HG03025 (cell line): Measurements from ENCODE around the gene BRPF1.

Experiments
- ATAC-seq: cut with Tn5 transposase; IDR thresholded peaks from one replicate; pipeline ENCODE4 v1.9.1; 2021; ENCODE audit warnings: mild to moderate bottlenecking, moderate library complexity; ENCODE audit not compliant: unreplicated experiment, low FRiP score

Gene BRPF1

DNA sequence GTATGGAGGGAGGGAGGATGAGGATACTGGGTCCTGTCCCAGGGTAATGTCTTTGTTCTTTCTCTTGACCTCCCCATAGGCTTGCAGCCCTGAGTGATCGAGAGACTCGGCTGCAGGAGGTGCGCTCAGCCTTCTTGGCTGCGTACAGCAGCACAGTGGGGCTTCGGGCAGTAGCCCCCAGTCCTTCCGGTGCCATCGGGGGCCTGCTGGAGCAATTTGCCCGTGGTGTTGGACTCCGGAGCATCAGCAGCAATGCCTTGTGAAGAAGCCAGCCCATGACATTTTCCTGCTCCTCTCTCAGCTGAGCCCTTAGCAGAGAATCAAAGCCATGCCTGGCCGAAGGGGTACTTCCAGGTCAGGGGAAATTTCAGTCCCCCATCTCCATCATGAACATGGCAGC is 29.8 kb upstream of the BRPF1 start:
- ATAC-seq = no peak

DNA sequence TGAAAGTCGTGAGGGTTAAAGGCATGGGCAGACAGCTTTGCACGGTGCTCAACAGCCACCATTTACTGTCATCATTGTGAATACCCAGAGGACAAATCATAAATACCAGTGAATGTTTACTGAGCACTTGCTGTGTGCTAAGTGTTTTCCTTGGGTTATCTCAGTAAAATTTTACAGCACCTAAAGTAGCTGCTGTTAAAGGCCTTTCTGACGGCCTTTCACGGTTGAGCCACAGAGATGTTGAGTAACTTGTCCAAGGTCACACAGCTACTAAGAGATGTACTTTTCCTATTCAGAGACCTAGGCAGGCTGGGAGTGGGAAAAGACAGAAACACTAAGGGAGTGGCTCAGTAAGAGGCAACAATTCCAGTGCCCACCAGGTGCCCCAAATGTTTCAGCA is 28.3 kb upstream of the BRPF1 start:
- ATAC-seq = no peak

DNA sequence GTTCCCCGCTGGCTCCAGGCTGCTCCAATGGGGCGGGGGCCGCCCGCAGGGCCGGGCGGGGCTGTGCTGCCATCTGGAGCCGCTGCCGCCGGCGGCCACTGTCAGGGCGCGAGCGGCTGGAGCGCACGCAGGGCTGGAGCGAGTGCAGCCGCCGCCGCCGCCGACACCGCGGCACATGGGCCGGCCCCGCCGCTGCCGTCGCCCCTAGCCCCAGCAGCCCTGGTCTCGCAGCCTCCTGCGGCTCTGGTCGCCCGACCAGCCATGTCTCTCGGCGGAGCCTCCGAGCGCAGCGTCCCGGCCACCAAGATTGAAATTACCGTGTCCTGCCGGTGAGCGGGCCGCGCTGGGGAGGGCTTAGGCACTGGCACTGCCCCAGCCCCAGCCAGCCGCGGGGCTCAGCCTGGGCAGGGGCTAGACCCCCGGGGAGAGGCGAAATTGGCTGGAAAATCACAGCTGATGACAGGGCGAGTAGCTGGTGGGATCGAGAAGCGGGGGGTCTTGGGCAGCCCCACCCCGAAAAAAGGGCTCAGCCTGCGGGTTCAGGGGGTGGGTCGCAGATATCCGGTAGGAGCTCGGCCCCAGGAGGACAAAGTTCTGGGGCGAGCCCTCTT is 27.7 kb upstream of the BRPF1 start, which contains the start of gene CPNE9:
Gene CPNE9 (plus strand): TSS at position 98 of the 611 bp plus-strand sequence. CDS start 164 bp downstream, at position 262.
- no peak for ATAC-seq

DNA sequence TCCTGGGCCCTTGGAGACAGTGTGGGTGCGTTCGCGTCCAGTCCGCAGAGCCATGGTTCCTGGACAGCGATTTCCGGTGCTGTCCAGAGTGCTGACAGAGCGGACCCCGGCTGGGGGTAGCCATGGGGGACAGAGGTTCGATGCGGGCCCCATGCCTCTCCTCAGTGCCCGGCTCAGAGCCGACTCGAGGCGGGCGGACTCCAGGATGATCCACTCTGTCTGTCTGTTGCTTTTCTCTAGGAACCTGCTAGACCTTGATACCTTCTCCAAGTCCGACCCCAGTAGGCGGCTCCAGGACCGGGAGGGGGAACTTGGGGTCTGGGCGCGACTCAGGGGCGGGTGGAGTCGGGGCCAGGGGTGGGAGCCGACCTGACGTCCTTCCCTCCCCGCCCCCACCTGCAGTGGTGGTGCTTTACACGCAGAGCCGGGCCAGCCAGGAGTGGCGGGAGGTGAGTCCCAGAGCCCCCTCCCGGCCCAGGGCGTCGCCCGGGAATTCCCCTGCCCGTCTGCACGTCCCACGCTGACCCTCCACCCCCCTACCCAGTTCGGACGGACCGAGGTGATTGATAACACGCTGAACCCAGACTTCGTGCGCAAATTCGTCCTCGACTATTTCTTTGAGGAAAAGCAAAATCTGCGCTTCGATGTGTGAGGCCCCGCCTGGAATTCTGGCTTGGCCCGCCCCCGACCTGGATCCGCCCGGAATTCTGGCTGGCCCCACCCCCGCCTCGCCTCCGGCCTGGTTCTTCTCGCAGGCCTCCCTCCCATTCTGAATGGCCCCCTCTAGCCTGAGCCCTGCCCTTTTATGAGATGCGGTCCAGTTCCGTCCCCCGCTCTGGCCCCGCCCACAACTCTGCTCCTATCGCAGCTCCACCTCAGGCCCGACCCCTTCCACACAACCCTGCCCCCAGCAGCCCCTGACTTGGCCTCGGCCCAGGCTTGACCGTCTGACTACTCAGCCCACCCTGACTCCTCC is 26.9 kb upstream of the BRPF1 start:
- ATAC-seq = no peak

DNA sequence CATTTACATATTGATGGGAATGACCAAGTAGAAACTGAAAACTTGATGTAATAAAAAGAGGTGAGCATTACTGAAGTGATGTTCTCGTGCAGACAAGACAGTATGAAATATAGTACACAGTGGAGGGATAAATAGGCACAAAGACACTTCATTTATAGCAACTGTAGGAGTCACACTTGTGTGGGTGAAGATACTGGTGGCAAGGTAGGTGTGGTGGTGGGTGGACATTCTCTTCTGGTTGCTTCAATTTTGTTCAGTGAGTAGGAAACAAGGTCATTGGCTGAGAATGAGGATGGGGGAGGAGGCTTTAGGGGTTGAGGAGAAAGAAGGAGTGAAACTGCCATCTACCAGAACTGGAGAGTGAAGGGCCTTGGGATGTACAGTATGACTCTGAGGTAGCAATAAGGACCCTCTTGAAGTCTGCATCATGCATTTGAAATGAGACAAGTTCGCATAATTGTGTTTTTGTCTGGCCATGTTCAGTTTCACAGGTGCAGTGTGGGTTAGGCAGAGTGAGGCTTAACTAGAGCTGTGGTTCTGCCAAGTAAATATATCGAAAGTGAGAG is 21.3 kb upstream of the BRPF1 start:
- no peak for ATAC-seq

DNA sequence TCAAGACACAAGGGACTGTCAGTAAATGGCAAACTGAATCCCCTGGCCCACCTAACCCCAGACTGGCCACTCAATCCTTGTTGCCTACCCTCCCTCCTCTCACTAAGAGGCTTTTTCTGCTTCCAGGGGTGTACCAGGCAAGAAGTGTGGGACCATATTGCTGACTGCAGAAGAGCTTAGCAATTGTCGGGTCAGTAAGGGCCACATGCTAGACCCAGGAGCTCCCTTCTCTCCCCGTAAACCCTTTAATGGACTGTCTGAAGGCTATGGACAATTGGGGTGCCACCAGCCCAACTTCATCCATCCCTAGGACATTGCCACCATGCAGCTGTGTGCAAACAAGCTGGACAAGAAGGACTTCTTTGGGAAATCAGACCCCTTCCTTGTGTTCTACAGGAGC is 19.1 kb upstream of the BRPF1 start:
- no peak for ATAC-seq

DNA sequence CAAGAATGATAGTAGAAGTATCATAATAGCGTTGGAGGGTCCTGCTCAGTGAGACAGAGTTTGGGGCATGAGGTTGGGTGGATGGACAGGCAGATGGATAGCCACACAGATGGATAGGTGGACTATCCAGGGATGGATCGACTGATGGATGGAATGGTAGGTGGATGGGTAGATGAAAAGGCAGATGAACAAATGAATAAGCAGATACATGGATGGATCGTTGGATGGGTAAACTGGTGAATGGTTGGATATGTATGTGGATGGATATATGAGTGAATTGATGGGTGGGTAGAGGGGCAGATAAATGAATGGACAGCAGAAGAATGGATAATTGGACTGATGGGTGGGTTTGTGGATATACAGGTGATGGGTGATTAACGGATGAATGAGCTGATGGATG is 18.4 kb upstream of the BRPF1 start:
- ATAC-seq = no peak

DNA sequence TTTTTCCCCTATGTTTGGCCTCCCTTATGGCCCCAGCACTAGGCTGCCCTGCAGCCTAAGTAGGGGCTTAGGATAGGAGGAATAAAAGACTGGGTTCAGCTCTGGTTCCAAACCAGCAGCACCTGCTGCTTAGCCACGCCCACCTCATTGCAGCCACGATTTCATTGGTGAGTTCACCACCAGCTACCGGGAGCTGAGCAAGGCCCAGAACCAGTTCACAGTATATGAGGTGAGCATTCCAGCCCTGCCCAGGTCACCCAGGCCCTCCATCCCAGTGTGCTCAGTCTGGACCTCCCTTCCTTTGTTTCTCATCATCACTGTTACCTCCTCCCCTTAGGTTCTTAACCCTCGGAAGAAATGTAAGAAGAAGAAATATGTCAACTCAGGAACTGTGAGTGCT is 16.4 kb upstream of the BRPF1 start:
- no peak for ATAC-seq

DNA sequence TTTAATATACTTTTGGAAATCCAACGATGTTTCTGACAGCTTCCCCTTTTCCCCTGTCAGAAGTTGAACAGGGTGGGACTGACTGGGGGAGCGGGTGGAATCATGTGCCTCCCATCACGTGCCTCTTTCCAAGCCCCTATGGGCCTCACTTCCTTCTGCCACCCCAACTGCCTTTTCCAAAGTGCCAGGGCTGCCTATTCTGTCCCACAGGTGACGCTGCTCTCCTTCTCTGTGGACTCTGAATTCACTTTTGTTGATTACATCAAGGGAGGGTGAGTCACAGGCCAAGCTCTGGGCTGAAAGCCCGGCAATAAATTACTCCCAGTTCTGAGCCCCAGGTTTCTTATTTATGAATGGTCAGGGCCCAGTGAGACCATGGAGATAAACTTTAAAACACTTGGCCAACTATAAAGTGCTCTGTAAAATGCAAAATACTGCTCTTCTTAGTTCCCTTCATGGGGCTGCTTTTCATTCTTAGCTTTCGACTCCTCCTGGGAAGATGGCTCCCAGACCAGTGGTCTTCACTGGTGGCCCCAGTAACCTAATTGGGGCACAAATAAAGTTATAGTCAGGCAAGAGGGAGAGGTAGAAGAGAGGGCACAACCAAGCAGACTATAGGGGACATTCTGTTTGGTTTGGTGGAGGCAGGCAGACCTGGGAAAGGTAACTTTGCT is 15.6 kb upstream of the BRPF1 start:
- no peak for ATAC-seq

DNA sequence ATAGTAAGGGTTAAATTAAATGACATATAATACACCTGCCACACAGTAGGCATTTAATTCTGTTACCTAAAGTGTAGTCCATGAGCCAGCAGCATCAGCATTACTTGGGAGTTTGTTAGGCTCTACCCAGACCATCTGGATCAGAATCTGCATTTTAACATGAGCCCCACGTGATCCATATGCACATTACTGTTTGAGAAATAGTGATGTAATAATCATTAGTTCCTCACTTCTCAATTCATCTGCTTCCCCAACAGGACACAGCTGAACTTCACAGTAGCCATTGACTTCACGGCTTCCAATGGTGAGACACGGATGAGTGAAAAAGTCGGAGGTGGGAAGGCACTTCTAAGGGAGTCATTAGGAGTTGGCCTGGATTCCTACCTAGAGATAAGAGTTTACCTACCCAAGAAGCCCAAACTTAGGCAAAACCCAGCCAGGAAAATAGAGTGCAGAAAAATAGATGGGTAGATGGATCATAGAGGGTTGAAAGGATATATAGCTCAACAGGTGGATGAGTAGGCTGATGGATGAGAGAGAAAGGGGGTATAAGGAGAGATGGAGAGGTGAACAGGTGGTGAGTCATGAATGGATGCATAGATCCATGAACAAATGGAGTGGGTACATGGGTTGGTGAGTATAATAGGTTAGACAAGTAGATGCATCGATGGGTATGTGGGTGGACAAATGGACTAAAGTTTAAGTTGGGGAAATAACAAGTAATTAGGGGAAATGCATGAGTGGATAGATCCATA is 14.6 kb upstream of the BRPF1 start:
- ATAC-seq = no peak

DNA sequence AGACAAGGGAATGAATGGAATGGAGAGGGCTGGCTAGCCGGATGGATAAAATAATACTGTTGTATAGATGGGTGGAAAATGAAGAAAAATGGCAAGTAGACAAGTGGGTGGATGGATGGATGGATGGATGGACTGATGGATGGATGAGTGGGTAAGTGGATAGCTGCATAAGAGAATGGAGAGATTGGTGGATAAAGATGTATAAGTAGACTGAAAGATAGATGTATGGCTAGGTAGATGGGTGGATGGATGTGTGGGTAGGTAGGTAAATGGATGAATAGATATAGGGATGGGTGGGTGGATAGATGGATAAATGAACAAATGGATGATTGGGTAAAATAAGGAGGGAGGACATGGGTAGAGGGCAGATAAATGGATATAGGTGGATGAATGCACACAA is 14.0 kb upstream of the BRPF1 start:
- ATAC-seq = no peak

DNA sequence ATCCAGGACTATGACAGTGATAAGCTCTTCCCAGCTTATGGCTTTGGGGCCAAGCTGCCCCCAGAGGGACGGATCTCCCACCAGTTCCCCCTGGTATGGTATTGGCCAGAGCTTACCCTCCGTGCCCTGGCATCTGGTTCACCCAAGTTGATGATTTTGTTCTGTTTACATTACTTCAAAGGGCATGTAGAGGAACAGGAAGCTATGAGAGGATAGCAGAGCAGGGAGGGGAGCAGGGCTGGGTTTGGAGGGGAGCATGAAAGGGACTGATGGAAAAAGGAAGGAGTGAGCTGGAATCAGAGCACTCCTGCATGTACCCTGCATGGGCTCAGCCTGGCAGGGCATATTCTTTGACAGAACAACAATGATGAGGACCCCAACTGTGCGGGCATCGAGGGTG is 13.4 kb upstream of the BRPF1 start:
- no peak for ATAC-seq

DNA sequence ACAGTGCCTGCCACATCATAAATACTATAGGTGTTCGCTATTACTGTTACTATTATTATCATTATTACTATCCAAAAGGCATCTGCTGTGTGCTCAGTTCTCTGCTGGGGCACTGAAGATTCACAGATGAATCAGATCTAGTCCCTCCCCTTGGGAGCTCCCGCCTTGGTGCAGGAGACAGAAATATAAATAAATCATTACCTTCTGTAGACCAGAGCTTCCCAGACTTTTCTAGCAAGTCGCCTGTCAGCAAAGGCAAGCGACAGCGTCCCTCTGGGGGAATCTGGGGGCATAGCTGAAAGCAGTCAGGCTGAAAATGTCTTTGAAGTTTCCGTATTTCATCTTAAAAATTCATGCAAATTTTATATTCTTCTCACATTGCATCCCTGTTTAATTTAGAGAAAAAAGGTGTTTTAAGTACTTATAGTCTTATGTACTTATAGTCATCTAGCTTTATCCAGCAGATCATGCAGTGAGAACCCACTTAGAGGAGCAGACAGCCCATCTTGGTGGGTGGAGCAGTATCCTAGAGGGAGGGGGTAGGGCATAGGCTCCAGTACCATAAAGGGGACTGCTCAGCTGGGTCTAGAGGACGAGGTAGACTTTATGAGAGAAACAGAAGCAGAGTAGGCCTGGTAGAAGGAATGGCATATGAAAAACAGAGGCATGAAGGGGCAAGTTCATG is 10.4 kb upstream of the BRPF1 start:
- no peak for ATAC-seq

DNA sequence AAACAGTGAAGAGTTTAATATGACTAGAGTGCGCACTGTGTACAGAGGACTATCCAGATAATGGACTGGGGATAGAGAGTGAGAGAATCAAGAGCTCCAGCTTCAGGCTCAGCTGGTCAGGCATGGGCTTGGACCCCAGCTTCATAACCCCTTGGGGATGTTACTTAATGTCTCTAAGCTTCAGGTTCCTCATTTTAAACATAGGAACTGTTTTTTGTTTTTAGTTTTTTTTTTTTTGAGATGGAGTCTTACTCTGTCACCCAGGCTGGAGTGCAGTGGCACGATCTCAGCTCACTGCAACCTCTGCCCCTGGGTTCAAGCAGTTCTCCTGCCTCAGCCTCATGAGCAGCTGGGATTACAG is 9.9 kb upstream of the BRPF1 start:
- no peak for ATAC-seq

DNA sequence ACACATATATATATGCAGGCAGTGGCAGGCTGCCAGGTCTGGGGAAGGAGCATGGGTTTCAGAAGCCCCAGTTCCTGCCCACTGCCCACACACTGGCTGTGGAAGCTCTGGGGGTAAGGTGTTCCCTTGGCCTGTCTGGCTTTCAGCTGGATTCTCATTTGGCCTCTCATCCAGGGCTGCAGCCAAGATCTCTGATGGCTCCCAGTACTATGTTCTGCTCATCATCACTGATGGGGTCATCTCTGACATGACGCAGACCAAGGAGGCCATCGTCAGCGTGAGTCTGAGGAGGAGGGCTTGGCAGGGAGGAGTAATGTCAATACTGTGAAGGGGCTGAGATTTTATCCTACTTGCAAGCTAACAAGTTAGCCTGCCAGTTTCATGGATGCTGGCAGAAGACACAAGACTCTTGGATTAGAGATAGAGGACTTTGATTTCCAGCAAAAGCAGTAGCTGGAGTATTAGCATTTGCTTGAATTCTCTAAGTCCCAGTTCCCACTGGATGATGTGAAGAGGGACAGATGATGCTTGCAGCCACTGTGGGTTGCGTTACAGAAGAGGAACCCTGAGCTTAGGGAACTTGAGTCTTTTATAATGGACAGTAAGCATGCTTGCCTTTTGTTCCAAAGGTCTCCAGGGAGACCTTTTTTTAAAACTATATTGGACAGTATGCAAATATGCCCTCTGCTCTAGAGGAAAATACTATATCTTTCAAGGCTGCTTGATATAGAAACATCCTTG is 5.6 kb upstream of the BRPF1 start:
- ATAC-seq = no peak

DNA sequence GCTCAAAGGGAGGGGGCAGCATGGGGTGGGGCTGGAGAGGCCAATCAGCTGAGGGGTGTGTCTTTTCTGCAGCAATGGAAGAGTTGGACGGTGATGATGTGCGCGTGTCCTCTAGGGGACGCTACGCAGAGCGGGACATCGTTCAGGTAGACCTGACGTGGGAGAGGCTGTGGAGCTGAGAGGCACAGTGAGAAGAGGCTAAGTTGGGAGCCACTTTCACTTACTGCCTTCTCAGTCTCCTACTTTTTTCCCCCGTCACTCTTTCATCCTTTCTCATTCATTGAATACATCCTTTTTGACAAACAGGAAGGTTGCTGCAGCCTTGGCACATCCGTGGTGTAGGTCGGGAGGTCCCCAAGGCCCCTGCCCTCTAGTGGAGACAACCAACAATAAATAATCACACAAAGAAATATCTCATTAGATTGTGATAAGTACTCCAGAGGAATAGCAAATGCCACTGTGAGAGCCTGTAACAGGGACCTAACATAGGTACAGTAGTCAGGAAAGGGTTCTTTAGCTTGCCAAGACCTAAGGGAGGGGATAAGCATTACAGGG is 4.4 kb upstream of the BRPF1 start:
- no peak for ATAC-seq

DNA sequence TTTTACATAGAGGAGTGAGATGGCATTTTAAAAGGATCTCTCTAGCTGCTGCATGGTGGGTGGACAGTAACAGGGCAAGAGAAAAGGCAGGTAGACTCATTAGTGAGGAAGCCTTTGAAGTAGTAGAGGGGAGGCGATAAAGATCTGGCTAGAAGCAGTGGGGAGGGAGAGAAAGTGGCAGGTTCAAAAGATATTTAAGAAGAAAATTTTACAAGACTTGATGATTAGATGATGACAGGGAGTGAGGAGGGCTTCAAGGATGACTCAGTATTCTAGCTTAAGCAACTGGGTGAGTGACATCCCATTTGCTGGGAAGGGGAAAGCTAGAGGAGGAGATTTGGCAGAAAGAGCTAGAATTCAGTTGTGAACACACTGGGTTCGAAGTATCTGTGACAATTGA is 3.8 kb upstream of the BRPF1 start:
- no peak for ATAC-seq

DNA sequence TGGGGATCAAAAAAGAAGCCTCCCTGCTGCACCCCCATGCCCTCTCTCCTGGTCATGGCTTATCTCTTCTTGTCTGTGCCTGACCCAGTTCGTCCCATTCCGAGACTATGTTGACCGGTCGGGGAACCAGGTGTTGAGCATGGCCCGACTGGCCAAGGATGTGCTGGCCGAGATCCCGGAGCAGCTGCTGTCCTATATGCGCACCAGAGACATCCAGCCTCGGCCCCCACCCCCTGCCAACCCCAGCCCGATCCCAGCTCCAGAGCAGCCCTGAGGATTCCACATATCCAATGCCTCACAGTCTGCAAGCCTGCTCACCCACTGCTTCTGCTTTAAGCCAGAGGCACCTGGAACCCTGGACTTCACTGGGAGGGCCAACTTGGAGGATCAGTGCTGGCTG is 2.1 kb upstream of the BRPF1 start:
- no peak for ATAC-seq

DNA sequence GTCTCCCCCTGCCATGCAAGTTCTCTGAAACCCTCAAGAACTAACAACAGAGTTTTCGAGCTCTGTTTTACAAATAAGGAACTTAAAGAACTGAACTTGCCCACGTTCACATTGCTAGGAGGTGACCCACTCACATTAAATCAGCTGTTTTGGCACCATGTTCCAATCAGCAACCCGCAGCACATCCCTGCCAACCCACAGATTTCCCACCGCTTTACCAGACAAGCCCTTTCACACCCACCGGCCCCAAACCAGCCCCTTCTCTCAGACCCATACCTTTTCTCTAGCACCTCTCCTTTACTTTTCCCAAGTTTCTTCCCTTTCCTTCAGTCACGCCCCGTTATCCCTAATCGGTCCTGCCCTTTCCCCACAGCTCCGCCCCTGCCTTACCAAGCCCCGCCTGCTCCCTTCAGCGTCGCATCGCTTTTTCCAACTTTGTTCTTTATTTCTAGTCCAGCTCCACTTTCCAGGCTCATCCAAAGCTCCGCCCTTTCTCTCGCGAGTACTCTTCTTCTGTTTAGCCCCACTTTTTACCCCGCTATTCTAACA is 804 bp upstream of the BRPF1 start:
- ATAC-seq = peak; percentile 47
